Glutamatergic neuron (in vitro differentiated cells): ENCODE results near the gene KCNMB3. TPM values are rescaled to one million over a fixed set of nuclear protein-coding genes. Genes with fewer than 3 reads are reported as not detected.

Experiments used
- DNase-seq: peaks from one replicate; pipeline ENCODE4 v3.0.0; 2022
- H3K27ac Mint-ChIP-seq: one replicate; pipeline ENCODE4 v1.8.0; 2020; ENCODE audit warnings: mild to moderate bottlenecking, mixed read lengths, inconsistent platforms; ENCODE audit not compliant: unreplicated experiment
- H3K27me3 Mint-ChIP-seq: one replicate; pipeline ENCODE4 v1.8.0; 2020; ENCODE audit warnings: mild to moderate bottlenecking, moderate library complexity, mixed read lengths, inconsistent platforms; ENCODE audit not compliant: unreplicated experiment
- H3K36me3 Mint-ChIP-seq: one replicate; pipeline ENCODE4 v1.8.0; 2020; ENCODE audit warnings: mild to moderate bottlenecking, mixed read lengths, inconsistent platforms; ENCODE audit not compliant: unreplicated experiment
- H3K4me1 Mint-ChIP-seq: one replicate; pipeline ENCODE4 v1.8.0; 2020; ENCODE audit warnings: mild to moderate bottlenecking, low read depth, mixed read lengths, inconsistent platforms; ENCODE audit not compliant: unreplicated experiment
- H3K4me3 Mint-ChIP-seq: one replicate; pipeline ENCODE4 v1.8.0; 2020; ENCODE audit warnings: mild to moderate bottlenecking, mixed read lengths, inconsistent platforms; ENCODE audit not compliant: unreplicated experiment
- H3K9me3 Mint-ChIP-seq: one replicate; pipeline ENCODE4 v1.8.0; 2020; ENCODE audit warnings: mild to moderate bottlenecking, moderate library complexity, mixed read lengths, inconsistent platforms; ENCODE audit not compliant: unreplicated experiment
- long read RNA-seq: library from polyadenylated mRNA; unstranded; transcript quantifications from one replicate; pipeline ENCODE4 v2.0.0, GENCODE V29; 2020; ENCODE audit not compliant: unreplicated experiment
- total RNA-seq: library from RNA; stranded (reverse); fragmentation: NEBNext Ultra II Directional; extraction: Animal tissue kit (Norgen Biotek cat#: 25700); gene quantifications from one replicate; pipeline ENCODE4 v1.2.1, GENCODE V29; 2021; ENCODE audit not compliant: unreplicated experiment
- TF ChIP-seq, protein P1 (sequence below): fragments of 200-600 bp; sonication (generic); IDR thresholded peaks from one replicate; pipeline ENCODE4 v1.5.0; 2021; ENCODE audit not compliant: partially characterized antibody, unreplicated experiment

KCNMB3 gene, protein sequence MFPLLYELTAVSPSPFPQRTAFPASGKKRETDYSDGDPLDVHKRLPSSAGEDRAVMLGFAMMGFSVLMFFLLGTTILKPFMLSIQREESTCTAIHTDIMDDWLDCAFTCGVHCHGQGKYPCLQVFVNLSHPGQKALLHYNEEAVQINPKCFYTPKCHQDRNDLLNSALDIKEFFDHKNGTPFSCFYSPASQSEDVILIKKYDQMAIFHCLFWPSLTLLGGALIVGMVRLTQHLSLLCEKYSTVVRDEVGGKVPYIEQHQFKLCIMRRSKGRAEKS
- 2.5 TPM for total RNA-seq
- long read RNA-seq = 0 reads

DNA sequence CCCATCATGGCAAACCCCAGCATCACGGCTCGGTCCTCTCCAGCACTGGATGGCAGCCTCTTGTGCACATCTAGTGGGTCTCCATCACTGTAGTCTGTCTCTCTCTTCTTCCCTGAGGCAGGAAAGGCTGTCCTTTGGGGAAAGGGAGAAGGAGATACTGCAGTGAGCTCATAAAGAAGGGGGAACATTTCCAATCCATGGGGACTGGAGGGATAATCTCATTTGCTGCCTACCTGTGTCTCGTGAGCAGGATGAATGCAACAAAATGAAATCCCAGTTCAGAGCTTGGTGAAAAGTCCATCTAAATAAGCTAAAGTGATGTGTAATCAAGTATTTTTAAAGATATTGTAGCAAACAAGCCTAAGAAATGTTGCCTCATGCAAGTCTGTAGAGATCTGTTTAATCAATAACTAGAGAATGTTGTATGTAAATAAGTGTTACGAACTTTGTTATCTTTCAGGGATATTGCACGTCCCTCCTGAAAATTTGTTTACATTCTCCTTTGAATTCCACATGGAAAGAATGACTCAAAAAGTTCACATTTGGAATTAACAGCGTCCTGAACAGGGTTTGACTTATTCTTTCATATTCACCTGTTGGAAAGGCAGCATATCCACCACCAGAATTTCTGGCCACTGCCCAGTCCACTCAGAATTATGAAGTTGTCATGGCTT lies at the start of gene KCNMB3:
Gene KCNMB3 (minus strand): TSS at position 312 of the 674 bp plus-strand sequence. CDS start 124 bp downstream, at position 188.
- Mint-ChIP-seq H3K4me1 (no peaks in the 10 kb centered on the region), H3K27ac (no peak within 1 kb of the TSS), H3K4me3 (no peak within 1 kb of the TSS), H3K9me3 (no peaks in the 10 kb centered on the region), H3K27me3 (no peaks in the 10 kb centered on the region), H3K36me3 (peaks cover 5% of the 10 kb centered on the region)
- no peak for DNase-seq
- TF ChIP-seq, protein P1, sequence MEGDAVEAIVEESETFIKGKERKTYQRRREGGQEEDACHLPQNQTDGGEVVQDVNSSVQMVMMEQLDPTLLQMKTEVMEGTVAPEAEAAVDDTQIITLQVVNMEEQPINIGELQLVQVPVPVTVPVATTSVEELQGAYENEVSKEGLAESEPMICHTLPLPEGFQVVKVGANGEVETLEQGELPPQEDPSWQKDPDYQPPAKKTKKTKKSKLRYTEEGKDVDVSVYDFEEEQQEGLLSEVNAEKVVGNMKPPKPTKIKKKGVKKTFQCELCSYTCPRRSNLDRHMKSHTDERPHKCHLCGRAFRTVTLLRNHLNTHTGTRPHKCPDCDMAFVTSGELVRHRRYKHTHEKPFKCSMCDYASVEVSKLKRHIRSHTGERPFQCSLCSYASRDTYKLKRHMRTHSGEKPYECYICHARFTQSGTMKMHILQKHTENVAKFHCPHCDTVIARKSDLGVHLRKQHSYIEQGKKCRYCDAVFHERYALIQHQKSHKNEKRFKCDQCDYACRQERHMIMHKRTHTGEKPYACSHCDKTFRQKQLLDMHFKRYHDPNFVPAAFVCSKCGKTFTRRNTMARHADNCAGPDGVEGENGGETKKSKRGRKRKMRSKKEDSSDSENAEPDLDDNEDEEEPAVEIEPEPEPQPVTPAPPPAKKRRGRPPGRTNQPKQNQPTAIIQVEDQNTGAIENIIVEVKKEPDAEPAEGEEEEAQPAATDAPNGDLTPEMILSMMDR = no peak

DNA sequence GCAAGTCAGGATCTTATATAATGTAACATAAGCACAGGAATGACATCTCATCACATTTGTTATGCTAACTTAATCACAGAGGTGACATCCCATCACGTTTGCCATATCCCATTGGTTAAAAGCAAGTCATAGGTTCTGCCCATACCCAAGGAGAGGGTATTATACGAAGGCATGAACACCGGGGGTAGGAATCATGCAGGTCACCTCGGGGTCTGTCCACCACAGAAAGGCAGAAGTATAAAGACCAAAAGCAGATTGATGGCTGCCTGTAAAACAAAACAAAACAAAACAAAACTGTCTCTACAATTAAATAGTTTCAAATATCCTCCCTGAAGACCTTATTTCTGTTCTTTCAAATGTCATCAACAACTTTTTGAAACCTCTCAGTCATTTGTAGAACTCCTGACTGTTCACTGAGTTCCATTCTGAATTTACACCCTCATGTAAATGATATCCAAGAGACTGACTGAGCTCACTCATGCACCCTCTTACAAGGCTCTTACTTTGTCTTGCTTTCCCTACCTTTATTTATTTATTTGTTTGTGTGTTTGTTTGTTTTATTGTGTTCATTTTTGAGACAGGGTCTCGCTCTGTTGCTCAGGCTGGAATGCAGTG lies 49.2 kb upstream of the KCNMB3 start:
- H3K27ac Mint-ChIP-seq = no peak overlapping the region

DNA sequence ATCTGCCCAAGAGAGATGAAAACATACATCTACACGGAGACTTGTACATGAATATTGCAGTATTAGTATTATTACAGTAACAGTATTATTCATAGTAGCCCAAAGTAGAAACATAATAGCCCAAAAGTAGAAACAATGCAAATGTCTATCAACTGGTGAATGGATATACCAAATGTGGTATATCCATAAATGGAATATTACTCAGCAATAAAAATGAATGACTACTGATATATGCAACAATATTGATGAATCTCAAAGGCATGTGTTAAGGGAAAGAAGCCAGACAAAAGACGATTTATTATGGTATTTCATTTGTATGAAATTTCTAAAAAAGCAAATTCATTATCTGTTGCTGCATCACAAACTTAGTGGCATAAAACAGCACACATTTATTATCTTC lies 48.4 kb upstream of the KCNMB3 start:
- Mint-ChIP-seq H3K27ac (no peak overlapping the region), H3K4me3 (no peak overlapping the region)

More for the DNA sequence above, 49.2 kb upstream of the KCNMB3 start:
- no peaks in the 10 kb centered on the region for H3K36me3 Mint-ChIP-seq
- no peak overlapping the region for H3K4me3 Mint-ChIP-seq
- H3K4me1 Mint-ChIP-seq = peaks cover 5% of the 10 kb centered on the region
- DNase-seq = no peak
- H3K9me3 Mint-ChIP-seq = peaks cover 1% of the 10 kb centered on the region
- H3K27me3 Mint-ChIP-seq = no peaks in the 10 kb centered on the region
- TF ChIP-seq, protein P1 = no peak

DNA sequence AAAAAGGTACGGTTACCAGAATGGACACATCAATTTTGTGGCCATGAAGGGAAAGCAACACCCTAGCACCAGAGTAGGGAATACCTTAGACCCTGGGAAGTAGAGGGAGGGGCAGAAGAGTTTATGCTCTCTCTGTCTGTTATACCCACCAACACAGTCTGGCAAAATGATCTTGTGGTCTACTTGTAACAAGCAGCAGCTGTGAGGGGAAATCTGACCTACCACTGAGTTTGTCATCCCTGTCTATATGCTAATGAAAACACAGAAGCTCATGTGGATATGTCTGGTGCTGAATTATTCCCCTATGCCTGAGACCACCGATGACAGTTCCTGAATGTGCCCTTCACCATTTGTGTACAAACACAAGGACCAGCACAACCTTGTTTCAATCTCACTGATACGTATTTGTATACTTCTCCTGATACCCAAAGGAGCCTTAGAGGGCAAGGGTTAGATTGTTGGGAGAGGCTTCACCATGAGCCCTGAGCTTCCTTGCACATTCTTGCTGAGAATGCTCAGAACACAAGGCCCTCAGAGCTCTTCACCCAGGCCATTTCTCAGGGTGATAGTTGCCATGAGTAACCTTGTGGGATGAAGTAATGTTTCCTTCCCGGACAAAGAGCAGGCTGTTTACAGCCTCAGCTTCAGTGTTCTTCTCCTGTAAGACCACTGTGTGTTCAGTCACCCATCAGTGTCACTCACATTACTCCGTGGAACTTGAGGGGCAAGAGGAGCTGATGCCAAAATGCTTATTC lies 47.2 kb upstream of the KCNMB3 start:
- Mint-ChIP-seq H3K9me3 (peaks cover 1% of the 10 kb centered on the region), H3K36me3 (peaks cover 3% of the 10 kb centered on the region)

More for the DNA sequence above, 48.4 kb upstream of the KCNMB3 start:
- H3K9me3 Mint-ChIP-seq = peaks cover 1% of the 10 kb centered on the region
- peaks cover 5% of the 10 kb centered on the region for H3K4me1 Mint-ChIP-seq
- H3K27me3 Mint-ChIP-seq = no peaks in the 10 kb centered on the region
- H3K36me3 Mint-ChIP-seq = no peaks in the 10 kb centered on the region
- TF ChIP-seq, protein P1 = no peak
- no peak for DNase-seq

More for the DNA sequence above, 47.2 kb upstream of the KCNMB3 start:
- Mint-ChIP-seq H3K27ac (no peak overlapping the region), H3K4me1 (peaks cover 5% of the 10 kb centered on the region), H3K27me3 (no peaks in the 10 kb centered on the region), H3K4me3 (no peak overlapping the region)
- DNase-seq = no peak
- TF ChIP-seq, protein P1 = no peak
